OCI-M1 (cell line): ENCODE measurements around the gene CCIN.
"Not testable (repeated sequence)": the region's sequence is repeated elsewhere in the genome, so short reads cannot be mapped to it uniquely, and the experiment has no call there.

Source experiments
- DNase-seq: peaks from one replicate; lab custom pipeline; 2025; lab: John Stamatoyannopoulos, UW

The CCIN gene

DNA sequence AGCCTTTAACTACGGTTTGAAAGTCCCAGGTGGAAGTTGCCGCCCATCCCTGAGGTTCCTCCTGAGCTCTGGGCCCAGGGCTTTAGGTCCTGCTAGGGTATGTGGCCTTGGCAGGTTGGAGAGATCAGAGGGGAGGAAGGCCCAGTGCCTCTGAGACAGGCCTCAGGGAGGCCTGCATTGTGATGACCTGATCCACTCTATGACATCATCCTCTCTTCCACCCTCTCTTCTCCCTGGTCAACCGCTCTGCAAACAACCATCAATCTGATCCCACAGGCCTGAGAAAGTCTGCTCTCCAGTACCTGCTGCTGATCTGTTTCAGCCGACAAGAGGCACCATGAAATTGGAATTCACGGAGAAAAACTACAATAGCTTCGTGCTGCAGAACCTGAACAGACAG is at the start of gene CCIN:
Gene CCIN (plus strand): TSS at position 223 of the 400 bp plus-strand sequence. CDS start 115 bp downstream, at position 338.
- no peak for DNase-seq

DNA sequence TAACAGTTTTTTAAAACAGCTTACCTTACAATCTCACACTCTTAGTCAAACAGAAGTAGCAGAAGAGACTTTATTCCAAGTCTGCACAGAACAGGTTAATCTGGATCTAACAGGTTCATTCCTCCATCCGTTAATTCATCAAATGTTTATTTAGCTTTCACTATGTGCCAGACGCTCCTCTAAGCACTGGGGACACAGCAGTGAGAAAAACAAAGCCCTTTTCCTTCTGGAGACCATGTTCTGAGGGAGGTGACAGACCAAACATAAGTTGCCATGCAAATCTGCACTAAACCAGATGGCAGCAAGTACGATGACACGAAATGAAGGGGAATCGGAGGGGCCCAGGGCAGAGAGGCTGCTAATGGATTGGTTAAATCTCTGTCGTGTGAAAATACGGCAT is 49.7 kb upstream of the CCIN start:
- no peak for DNase-seq

DNA sequence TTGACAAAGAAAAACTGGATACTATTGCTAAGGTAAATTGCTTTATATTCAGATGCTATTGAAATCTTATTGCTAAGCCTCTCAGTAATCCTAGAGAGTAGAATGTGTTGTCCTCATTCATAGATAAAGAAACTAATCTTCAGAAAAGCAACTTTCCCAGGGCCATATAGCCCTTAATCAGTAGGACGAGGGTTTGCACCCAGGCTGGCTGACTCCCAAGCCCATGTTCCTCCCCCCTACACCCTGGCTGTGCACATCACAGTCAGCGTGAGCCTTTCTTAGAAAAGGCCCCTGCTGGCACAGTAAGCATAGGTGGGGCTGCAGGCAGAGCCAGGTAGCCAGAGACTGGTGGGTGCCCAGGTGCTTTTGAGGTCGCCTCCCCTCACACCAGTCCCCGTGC is 48.5 kb upstream of the CCIN start:
- DNase-seq = peak; percentile 28

DNA sequence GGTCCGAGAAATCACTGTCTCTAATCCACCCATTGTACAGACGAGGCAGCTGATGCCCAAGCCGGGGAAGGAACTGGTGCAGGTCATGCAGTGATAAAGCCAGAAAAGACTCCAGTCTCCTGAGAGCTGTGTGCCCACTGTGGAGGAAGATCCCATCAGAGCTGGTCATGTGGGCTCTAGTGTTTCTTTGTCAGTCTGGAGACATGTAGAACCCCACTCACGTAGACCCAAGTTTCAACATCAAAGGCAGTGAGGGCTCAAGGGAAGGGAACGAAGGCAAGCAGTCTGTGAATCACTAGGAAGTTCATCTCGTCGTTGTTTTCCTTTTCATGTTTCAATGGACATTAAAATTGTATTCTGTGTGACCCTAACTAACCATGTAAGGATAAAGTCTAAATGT is 47.2 kb upstream of the CCIN start:
- DNase-seq = no peak

DNA sequence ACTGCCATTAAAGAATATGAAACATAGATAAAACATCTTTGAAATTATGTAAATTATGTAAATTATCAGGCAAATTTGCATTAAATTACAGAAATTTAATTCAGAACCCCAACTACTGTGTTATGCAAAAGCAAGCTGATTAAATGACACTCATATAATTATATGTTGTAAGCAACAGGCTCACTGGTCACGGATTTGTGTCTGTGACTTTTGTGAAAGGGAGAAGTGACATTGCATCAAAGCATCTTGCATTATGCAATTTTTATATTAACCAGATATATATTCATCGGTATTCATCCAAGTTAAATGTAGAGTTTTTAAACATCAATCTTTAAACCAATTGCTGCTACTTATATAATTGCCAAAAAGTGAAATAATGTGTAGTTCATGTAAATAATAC is 45.7 kb upstream of the CCIN start:
- no peak for DNase-seq

DNA sequence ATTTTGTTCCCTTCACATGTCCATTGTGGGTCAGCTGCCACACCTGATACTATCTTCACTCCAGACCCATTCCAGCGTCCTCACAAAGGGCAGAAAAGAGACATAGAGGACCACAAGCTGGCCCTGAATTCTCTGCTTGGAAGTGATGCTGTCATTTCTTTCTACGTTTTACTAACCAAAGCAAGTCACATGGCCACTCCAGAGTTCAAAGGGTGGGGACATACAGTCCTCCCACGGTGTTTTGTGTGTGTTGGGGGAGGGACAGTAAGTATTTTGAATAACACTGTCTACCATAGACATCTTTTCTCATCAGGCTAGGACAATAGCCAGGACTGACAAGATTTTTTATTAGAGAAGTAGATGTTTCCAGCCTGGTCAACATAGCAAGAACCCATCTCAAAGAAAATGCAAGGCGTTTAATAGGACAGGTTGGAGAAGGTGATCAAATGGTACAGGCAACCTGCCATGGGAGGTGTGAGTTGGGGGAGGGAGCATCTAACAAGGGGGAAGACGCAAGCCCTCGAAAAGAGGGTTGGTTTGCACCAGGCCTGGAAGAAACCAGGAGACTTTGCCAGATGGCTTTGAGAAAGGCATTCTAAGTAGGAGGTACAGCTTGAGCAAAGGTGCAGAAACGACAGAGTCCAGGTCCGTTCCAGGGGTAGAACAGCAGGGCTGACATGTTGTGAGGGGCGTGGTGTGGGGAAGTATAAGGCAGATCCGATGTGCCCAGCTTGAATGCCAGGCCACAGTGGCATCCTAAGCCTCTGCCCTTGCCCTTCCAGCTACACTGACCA is 43.9 kb upstream of the CCIN start:
- DNase-seq = no peak

DNA sequence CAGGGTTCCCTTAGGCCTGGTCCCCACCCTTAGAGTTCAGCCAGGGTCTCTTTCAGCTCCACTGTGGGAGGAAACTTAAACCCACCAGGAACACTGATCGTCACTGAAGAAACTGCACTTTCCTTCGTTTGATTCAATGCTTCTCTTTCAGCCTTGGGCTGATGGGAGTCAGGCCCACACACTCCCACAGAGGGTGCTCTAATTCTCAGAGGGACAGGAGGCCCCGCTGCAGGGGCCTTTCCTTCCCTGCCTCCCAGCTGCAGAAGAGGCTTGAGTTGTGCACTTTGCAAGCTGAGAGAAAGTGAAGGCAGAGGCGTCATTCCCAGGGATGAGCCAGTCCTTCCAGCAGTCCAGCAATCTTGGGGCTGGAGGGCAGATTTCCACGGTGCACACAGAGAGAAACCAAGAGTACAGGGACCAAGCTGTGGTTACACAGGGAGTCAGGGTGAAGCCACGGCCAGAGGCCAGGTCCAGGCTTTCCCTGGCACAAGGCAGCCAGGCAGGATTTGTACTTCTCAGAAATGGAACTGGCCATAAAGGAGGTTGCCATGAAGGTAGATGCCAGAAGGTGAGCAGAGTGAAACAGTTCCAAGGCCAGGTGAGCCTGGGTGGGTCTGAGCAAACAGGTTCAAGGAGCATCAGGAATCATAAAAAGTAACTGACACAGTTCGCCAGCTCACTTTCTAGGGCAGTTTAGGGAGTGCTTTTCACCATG is 43.0 kb upstream of the CCIN start:
- DNase-seq = no peak

DNA sequence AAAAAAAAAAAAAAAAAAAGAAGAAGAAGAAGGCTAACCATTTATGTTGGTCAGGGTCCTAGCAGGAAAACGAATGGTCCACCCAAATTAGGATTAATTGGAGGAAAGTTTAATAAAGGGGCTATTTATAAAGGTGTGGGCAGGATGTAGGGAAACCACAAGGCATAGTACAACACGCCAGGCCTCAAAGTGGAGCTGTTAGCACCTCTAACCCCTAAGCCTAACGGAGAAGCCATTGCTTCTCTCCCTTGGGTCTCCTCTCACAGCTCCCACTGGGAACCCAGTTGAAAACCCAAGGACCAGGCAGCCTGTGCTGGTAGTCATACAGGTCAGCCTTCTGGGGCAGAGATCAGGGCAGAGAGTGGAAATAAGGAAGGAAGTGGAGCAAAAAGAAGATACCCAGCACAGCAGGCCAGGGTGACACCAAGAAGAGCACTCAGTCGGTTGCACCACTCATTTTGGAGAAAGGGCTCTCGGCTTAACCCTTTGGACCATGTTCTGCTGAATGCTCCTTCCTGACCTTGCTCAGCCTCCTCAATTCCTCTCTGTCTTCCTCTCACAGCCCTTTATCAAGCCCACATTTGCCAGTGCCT is 41.4 kb upstream of the CCIN start:
- DNase-seq = no peak

DNA sequence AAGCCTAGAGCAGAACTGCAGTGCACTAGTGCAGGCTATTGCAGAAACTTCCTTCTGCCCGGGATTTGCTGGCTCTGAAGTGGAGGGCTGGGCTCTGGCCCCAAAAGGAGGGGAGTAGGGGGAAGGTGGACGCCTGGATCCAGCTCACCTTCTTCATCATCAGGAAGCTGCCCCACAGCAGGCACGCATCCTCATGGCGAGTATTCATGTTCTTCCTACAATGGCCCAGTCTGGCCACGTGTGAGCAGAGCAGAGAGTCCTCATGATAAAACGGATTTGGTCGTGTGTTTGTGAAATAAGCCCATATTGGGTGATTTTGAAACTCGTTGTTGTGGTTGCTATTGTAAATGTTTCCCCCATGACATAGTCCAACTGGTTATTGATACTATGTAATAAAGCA is 40.8 kb upstream of the CCIN start:
- no peak for DNase-seq

DNA sequence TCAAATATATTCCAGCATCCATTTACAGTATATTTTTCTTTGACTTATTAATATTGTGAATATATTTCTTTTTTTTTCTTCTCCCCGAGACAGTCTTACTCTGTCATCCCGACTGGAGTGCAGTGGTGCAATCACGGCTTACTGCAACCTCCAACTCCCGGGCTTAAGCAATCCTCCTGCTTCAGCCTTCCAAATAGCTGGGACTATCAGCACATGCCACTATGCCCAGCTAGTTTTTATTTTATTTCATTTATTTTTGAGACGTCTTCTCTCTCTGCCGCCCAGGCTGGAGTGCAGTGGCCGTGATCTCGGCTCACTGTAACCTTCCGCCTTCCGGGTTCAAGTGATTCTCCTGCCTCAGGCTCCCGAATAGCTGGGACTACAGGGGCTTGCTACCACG is 40.0 kb upstream of the CCIN start:
- no peak for DNase-seq

DNA sequence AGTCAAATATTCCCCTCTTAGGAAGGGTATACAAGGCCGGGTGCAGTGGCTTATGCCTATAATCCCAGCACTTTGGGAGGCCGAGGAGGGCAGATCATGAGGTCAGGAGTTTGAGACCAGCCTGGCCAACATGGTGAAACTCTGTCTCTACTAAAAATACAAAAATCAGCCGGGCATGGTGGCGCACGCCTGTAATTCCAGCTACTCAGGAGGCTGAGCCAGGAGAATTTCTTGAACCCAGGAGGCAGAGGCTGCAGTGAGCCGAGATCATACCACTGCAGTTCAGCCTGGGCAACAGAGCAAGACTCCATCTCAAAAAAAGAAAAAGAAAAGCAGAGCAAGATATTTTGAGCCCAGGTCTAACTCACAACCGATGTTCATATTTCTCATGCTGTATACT is 37.5 kb upstream of the CCIN start:
- DNase-seq = not testable (repeated sequence)

DNA sequence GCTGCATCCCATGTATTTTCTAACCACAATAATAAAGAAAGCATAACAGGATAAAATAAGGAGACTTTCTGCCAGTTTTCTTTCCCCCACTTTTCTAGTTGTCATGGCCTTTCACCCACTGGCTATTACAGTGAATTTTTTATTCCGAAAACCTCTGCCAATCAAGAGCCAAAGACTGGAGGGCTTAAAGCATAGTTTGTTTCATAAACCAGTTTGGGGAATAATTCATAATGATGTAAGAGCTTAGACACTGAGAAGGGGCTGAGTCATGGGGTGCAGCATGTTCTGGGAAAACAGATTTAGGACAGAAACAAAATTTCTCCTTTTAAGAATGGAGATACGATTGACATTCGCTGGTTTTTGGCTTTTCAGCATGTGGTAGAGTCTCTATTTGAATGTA is 37.1 kb upstream of the CCIN start:
- peak; percentile 30 for DNase-seq

DNA sequence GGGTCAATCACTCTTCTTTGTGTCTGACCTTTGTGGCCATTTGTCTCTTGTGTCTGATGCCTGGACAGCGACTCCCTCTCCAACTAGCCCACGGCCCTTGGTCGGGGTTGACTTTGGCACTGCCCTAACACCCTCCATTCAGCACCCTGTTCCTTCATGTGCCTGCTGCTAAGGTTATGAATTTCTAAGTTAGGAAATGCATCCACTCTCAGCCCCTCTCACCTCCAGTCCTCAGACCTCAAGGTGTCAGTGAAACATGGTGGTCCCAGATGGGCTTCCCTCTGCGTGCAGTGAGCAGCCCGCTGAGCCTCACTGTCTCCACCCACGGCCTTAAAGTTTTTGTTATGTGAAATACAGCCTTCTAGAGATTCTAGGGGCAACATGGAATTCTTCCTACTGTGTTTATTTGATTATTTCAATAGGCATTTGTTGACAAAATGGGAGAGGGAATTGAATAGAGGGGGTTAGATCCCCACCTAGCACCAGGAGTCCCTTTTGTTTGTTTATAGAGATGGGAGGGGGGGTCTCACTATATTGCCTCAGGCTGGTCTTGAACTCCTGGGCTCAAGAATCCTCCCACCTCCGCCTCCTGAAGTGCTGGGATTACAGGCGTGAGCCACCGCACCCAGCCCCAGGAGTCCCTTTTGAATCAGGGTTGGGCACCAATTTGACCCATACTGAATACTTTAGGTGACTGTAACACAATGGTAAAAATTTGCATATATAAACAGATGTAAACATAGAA is 34.3 kb upstream of the CCIN start:
- DNase-seq = no peak

DNA sequence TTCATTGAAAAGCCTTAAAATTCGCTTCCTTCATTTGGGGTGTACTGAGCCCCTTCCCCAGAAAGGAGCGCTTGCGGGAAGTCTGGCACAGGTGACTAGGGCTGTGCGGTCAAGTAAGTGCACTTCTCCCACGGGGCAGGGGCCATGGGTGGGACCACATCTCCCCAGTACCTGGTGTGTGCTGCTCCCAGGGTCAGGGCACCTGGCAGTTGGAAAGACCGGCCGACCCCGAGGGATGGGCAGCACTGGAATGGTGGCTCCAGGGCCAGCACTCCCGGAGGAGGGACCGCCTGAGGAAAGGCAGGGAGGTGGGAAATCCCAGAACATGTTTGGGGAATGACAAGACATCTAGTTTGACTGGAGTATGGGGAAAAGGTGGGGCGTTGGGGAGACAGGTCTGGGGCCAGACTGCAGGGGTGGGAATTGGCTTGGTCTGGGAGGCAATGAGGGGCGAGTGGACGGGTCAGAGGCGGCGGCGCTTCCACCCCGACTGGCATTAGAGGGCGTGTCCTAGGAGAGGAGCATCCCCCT is 33.4 kb upstream of the CCIN start:
- DNase-seq = no peak

DNA sequence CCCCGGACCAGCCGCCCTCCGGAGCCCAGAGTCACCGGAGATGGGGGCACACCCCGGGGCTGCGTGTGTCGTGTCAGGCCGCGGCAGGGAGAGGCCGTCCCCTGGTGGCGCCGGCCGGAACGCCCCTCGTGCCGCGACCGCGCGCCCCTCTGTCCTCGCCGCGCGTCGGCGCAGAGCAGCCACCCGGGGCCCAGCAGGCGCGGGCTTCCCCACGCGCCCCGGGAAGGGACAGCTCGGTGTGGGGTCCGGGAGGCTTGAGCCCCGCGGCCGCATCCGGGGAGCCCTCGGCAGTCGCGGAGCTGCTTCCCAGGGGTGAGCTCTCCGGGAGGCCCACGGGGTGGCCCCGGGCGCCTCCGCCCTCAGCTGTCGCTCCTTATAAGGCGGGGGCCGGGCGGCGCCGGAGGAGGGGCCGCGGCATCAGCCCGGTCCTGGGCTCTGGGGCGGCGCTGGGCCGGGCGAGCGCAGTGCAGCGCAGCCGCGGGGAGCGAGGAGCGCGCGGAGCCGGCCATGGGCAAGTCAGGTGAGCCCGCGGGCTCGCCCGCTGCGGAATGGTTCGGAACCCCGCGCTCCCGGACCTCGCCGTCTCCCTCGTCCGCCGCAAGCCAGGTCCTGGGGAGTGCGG is 32.8 kb upstream of the CCIN start, which contains the start of gene GLIPR2:
Gene GLIPR2 (plus strand): TSS at position 462 of the 622 bp plus-strand sequence. CDS start 46 bp downstream, at position 508.
- DNase-seq = peak; percentile 54

DNA sequence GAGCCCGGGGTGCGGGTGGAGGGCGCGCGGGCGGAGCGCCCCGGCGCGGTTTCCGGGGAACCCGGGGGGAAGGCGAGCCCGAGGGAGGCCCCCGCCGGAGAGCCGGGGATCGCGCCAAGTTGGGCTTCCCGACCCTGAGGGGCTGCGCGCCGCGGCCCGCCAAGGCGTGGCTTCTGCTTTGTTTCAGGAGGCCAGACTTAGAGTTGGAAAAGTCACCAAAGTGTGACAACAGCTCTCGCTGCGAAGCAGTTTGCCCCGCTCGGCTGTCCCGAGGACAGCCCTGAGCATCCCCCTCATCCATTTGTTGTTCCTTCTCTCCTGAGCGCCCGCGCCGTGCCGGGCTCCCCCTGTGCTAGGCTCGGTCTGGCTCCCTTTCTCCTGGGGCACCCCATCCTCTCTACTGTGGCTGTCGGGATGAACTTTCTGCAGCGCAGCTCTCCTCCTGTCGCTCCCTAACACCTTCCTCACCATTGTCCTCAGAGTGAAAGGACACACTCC is 32.2 kb upstream of the CCIN start:
- DNase-seq = peak; percentile 16

DNA sequence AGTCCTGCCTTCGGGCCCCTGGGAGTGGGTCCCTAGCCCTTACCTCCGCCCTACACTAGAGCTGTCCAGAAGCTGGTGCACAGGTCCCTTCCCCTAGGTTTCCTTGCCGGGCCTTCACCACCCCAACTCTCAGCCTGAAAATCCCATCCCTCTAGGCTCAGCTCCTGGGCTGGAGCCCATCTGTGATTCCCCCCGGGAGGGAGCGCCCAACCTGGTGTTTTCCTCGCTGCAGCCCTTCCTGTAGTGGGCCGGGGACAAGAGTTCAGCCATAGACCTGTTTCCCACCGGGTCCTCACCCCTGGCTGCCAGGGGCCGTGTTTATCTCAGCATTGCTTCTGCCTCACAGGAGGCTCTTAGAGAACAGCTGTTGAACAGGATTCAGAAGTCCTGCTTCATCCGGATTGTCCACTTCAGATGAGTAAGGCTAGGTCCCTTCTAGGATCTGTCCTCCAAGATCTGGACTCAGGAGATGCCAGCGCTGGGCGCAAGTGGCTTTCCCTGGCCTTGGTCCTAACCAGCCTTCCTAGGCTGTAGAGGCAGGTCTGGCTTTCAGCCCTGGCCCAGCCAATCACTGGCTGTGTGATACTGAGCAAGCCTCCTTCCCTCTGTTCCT is 31.7 kb upstream of the CCIN start:
- no peak for DNase-seq

DNA sequence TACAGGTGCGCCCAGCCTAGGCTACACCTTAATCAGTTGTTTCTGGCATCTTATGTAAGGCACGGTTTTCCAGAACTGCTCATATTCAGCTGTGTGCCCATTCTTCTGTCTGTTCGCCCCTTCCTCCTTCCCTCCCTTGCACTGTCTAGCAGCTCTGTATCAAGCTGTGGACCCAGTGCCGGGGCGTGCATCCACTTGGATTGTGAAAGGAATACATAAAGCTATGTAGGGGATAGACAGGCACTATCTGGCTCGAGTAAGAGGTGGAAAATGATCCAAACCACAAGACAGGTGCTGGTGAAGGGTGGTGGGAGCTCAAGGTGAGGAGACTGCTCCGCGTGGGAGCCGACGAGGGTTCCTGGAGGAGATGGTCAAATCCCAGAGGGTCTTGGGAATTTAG is 30.7 kb upstream of the CCIN start:
- no peak for DNase-seq

DNA sequence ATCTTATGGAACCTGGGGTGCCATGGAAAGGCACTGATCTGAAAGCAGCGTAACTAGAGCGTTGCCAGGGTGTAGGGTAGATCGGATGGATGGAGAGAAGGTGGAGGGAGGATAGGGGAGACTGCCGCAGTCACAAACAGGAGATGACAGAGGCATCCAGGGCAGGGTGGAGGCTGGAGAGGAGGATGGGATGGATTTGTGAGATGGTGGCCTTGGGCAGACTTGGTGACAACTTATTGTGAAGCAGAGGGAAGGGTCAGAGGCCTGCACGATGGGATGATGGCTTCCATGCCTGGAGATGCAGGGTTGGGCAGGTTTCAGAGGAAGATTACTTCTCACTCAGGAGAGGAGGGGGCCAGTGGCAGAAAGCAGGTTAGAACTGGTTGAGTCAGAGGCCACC is 30.3 kb upstream of the CCIN start:
- DNase-seq = no peak

DNA sequence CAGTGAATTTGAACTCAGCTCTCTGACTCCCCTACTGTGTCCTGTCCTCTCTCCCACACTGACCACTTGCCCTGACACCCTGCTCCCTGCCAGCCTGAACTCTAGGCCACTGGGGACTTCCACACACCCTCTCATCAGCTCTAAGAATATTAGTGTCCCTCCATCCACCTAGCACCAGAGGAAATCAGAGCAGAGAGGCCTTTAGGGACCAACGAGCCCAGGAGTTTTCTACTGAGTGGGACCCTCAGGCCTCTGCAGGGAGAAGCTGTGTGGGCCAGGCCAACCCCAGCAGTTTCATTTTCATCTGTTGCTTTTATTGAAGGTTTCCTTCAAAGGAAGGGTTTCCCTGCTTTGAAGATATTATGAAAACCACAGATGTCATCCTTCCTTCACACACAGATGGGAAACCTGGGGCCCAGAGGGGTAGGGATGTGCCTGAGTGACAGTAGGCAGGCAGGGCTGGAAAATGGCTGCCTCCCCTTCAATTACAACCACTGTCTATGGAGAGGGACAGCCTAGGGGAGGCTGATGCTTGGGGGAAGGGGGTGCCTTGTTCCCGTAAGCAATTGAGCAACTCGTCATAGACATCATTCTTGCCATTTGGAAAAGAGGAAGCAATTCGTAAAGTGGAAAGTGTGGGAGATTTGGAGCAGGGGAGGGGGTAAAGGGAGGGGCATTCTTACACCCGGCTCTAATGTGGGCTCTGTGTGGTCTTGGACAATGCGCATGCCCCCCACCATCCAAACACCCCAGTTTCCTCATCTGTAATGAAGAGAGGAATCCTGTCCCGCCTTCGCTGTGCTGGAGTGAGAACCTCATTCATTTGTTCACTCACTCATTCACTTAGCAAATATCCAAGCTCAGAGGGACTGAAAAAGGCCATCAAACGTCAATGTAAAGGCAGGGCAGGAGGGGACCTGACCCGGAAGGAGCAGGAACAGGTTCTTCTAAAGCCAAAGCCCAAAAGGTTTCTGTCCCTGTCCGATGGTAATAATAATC is 28.8 kb upstream of the CCIN start:
- DNase-seq = peak; percentile 53
